ENCODE measurements around the gene MYL2.
"Not testable (repeated sequence)": the region's sequence is repeated elsewhere in the genome, so short reads cannot be mapped to it uniquely, and the experiment has no call there.

Gene MYL2, protein sequence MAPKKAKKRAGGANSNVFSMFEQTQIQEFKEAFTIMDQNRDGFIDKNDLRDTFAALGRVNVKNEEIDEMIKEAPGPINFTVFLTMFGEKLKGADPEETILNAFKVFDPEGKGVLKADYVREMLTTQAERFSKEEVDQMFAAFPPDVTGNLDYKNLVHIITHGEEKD

DNA sequence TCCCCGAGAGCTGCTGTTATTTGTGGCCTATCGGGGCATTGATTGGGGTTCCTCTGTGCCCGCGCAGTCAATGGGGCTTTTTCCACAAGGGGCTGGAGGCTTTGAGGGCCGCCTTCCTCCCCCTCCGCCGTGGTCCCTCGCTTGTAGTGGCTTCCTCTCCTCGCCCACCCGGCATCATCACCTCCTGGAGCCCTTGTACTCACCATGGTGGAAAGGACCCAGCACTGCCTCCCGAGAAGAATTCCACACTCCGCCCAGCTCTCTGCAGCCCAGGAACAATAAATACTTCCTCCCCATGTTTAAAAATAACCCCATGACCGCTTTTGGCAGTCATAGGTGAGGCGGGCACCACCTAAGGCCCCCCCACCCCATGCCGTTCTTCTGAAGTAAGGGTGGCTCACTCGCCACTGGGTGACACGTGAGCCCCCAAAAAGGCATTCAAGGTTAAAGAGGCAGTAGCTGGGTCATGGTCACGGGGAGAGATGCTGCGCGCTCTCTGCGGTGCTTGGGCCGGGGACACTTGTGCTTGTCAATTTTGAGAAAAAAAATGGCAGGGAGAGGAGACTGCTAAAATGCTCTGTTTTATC, at the start of gene MYL2:
Gene MYL2, minus strand, starts transcription at position 256 of the 587 bp plus-strand sequence. Its CDS starts 50 bp downstream, at position 206.
- no peak for DNase-seq (ENCODE audit: low read depth, low spot score)

DNA sequence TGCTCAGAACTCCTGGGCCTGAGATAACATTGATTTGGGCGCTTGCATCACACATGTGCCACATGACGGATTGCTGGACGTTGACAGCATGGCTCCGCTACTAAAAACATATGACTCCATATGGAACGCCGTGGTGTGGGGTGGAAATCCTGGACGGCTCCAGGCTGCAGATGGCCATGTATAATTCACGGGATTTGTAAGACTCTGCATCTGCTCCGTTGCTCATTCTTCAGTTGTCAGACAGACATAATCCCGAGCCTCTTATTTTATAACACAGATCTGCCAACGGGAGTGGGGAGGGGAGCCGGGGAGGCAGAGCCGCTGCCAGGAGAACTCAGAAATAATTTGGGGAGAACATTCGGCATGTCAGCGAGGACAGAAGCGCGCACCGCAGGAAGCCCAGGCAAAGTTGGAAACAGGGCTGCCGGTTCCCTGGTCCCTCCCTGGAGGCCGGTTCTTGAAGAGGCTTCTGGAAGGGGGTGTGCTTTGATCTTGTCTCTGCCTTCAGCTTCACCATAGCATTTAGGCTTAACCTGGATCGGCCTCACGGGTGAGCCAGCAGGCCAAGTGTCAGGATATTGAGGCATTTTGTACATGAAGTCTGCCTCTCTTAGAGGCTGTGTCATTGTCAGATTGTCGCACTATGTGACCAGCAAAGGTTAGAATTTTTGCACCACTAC, 45.8 kb upstream of the MYL2 start:
- no peak for DNase-seq (ENCODE audit: low read depth, low spot score)

DNA sequence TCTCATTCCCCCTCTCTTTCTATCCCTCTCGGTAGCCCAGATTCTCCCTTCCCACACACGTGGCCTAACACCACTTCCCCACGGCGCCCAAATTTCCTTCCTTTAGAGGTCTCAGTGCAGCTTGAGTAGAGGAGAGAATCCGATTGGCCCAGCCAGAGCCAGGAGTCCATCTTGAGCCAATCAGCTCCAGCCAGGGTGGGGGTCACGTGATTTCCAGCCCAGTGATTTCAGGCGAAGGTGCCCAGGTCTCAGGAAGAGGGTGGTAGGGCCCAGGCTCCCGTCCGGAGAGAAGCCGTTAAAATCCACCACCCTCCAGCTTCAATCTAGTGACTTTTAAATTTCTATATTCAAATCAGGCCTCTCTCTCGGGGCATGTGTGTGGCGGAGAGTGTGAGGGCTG, 45.2 kb upstream of the MYL2 start:
- DNase-seq (ENCODE audit: low read depth, low spot score): no peak

DNA sequence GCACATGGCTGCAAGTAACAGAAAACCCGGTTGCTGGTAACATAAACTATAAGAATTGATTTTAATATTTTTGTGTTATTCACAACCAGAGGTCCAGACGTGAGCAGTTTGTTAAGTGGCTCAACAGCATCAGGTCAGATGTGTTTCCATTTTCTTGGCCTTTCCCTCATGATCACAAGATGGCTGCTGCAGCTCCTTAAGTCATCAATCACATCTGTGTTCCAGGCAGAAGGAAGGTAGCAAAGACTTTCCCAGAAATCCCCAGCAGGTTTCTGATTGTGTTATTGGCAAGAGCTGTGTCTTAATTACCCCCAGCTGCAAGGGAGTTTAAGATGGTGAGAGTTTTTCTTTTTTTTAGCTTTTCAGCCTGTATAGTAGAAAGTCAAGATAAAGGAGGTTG, 40.4 kb upstream of the MYL2 start:
- no peak for DNase-seq (ENCODE audit: low read depth, low spot score)

DNA sequence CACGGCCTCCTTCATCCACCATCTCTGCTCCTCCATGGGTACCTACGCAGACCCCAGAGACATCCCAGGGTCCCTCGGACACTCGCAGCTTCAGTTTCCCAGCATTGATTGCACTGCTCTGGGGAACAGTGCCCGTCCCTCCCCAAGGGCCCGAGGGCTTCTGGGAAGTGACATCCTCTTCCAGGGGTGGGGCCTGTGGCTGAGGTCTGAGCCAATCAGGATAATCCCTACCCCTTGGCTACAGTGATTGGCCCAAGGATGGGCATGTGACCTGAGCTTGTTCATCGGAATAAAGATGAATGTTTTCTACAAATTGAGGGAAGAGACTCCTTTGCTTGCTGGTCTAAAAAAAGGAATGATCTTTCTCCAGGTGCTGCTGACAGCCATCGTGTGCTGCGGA, 37.3 kb upstream of the MYL2 start:
- DNase-seq (ENCODE audit: low read depth, low spot score): no peak

DNA sequence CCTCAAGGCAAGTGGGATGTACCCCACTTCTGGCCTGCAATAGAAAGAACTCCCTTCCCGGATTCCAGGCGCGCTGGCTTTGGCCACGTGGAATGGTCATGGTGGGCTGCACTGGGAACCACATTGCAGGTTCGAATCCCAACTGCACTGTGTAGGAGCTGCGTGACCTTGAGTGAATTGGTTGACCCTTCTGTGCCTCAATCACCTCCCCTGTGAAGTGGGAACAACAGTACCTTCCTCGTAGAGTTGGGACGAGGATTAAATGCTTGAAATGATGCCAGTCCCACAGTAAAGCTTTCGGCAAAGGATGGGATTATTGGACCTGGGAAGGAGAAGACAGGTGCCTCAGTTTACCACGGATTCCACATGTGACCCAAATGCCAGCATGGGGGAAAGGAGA, 36.8 kb upstream of the MYL2 start:
- no peak for DNase-seq (ENCODE audit: low read depth, low spot score)

DNA sequence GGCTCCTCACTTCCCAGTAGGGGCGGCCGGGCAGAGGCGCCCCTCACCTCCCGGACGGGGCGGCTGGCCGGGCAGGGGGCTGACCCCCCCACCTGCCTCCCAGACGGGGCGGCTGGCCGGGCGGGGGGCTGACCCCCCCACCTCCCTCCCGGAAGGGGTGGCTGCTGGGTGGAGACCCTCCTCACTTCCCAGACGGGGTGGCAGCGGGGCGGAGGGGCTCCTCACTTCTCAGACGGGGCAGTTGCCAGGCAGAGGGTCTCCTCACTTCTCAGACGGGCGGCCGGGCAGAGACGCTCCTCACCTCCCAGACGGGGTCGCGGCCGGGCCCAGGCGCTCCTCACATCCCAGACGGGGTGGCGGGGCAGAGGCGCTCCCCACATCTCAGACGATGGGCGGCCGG, 30.5 kb upstream of the MYL2 start:
- DNase-seq (ENCODE audit: low read depth, low spot score): not testable (repeated sequence)

DNA sequence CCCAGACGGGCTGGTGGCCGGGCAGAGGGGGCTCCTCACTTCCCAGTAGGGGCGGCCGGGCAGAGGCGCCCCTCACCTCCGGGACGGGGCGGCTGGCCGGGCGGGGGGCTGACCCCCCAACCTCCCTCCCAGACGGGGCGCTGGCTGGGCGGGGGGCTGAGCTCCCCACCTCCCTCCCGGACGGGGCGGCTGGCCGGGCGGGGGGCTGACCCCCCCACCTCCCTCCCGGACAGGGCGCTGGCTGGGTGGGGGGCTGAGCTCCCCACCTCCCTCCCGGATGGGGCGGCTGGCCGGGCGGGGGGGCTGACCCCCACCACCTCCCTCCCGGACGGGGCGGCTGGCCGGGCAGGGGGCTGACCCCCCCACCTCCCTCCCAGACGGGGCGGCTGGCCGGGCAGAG, 30.1 kb upstream of the MYL2 start:
- DNase-seq (ENCODE audit: low read depth, low spot score): not testable (repeated sequence)

DNA sequence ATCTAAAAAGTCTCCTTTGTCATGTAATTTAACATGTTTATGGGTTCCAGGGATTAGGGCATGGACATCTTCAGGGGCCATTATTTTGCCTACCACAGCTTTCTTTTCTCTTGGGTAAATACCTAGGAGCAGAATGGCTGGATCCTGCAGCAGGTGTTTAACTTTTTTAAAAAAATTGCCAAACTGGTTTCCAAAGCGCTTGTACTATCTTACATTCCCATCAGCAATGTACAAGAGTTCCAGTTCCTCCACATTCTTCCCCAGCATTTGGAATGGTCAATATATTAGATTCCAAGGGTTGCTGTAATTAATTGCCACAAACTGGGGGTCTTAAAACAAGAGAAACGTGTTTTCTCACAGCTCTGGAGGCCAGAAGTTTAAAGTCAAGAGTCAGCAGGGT, 27.7 kb upstream of the MYL2 start:
- no peak for DNase-seq (ENCODE audit: low read depth, low spot score)

DNA sequence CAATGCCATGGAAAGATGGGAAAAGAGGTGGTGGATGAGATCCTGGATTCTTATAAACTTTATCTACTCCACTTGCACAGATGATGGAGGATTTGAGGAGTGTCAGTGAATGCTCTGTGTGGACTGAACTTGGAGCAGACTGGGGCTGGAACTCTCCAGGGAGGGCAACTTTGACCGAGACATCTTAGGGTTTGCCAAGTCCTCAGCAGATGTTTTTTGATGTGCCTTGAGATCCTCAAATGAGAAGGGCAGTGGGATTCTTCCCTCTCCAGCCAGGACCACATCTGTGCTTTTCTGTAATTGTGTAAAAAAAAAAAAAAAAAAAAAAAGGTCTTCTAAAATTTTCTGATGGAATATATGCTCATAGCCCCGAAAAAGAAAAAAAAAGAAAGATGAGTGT, 23.0 kb upstream of the MYL2 start:
- no peak for DNase-seq (ENCODE audit: low read depth, low spot score)

DNA sequence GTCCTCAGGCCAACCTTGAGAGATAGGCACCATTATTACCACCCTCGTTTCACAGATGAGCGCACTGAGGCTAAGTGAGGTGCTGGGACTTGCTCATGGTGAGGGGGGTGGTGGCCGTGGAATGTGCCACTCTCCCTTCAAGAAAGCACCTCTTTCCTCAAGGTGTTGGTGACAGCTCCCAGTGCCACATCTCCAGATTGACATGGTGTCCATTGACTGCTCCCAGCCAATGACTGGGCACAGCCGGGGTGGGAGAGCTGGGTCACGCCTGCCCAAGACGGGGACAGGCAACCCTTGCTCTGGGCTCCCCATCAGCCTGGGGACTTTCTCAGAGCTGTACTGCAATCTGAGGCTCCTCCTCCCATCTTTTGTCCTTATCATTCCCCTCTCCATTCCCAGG, 21.0 kb upstream of the MYL2 start:
- DNase-seq (ENCODE audit: low read depth, low spot score): no peak

DNA sequence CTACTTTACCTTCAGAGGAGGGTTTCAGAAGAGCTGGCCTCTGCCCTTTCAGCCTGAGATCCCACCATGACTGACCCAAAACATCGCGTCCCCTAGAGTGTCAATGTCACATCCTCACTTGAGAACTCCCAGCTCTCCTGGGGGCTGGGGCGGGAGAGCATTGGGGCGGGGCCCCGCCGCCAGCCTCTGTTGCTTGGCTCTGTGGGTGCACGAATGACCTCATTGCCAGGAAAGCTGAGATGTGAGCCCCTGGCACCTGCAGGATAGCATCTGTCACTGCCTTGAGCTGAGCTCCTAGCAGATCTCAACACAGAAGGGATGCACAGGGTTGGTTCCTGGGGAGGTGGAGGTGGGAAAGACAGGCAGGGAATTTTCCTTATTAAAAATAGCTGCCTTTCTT, 20.6 kb upstream of the MYL2 start:
- DNase-seq (ENCODE audit: low read depth, low spot score): no peak

DNA sequence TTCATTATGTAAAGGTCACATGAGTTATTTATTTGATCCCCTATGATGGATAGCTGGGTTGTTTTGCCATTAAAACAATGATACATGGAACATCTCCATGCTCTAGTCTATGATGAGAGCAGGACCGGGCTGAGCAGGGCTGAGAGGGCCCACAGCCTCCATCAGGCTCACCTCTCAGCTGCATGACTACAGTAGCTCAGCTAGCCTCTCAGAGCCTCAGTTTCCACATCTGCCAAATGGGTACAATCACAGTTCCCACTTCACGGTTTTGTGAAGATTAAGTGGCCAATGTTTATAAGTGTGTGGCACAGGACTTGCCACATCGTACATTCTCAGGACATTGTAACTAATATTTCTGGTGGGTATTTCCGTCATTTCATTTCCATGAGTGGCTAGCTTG, 19.9 kb upstream of the MYL2 start:
- no peak for DNase-seq (ENCODE audit: low read depth, low spot score)

DNA sequence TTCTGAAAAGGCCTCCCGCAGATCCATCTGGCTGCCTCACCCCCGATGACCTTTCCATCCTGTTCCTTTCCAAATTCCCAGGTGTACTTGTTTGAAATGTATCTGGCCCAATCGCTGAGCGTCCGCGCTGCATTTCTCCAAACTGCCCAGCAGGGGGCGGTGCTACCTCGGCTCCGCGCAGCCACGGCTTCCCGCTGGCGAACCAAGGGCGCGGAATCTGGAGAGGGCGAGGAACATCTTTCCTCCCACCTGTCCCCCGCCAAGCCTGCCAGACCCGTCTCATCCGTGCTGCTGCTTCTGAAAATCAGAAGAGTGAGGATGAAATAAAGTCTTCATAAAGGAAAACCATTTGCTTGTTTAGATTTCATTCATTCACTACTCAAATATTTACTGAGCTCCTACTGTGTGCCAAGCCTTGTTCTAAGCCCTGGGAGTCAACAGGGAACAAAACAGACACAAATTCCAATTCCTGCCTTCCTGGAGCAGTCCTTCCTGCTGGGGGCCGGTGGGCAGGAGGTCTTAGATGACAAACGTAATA, 16.8 kb upstream of the MYL2 start:
- DNase-seq (ENCODE audit: low read depth, low spot score): peak; percentile 33

DNA sequence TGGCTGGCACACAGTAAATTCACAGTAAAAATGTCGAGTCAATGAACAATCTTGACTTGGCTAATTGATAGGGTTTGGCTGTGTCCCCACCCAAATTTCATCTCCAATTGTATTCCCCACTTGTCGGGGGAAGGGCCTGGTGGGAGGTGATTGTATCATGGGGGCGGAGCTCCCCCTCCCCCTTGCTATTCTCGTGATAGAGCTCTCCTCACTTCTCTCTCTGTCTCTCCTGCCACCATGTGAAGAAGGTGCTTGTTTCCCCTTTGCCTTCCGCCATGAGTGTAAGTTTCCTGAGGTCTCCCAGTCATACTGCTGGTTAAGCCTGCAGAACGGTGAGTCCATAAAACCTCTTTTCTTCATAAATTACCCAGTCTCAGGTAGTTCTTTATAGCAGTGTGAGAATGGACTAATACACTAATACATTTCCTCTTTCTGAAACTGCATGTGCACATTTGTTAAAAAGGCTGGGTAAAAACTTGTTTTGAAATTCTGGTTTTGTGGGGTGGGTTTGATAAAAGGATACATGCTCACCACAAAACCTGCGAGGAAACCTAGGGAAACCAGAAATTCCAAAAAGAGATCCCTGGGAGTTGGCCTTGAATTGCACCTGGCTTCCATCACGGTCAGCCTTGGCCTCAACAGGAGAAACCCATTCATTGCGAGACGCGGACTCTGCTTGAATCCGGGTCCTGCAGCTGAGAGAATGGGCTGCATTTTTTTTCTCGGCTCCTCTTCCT, 16.2 kb upstream of the MYL2 start:
- DNase-seq (ENCODE audit: low read depth, low spot score): no peak

DNA sequence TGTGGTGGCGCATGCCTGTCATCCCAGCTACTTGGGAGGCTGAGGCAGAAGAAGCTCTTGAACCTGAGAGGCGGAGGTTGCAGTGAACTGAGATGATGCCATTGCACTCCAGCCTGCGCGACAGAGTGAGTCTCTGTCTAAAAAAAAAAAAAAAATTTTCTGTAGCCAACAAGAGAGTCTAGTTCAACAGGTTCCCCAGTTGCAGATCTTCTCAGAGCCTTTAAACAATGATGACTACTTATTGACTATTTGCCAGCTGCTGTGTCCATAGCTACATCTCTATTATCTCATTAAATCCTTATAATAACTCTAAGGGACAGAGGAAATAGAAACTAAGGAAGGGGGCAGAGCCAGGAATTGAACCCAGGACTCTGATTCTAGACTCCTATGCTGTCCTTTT, 15.2 kb upstream of the MYL2 start:
- DNase-seq (ENCODE audit: low read depth, low spot score): no peak

DNA sequence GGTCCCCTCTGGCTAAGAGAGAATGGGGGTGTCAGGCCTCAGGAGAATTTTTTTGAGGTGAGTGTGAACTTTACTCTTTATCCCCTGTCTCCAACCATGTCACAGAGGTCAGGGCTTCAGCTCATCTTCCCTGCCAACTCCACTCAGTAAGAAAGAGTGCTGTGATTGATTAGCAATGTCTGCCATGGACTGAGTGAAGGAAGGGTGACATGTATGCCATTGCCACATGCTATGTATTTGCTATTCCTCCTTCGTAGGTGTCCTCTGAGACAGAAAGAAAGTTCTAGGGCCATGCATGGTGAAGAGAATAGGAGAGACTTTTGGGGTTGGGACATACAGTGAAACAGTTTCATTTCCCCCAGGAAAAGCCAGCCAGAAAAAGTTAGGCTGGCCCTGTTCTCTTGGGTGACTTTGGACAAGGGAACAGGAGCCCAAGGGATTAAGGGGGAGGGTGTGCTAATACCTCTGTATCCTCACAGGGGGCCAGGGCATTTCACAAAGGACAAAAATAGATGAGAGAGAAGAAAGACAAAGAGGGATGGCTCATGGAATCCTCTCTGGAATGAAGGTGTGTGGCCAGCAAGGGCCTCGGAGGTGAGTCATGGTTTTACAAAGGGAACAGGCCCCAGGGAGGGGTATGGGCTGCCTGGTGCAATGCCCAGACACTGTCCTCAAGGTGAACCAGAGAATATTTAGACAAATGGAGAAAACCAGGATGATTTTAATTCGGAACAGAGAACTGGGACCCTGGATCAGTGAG, 13.9 kb upstream of the MYL2 start:
- no peak for DNase-seq (ENCODE audit: low read depth, low spot score)

DNA sequence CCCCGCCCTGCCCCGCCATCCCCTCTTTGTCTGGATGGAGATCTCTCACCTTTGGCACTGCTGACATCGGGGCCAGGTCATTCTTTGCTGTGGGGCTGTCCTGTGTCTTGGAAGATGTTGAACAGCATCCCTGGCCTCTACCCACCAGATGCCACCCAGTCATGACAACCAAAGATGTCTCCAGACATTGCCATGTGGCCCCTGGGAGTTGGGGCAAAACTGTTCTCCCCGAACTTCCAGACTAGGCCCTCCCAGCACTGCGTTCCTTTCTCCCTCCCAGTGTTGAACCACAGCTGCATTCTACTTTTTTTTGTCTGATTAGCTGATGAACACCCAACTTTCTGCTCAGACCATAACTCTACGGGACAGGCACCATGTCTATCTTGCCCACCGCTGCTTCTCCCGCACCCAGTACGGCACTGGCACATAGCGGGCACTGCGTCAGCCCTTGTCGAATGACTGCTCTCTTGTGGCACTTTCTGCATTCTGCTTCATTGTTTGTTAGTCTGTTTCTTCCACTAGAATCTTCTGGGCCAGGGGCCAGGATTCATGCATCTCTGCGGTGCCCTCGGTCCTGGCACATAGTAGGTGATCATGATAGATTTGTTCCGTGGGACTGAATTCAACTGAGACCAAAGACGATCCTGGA, 13.1 kb upstream of the MYL2 start:
- no peak for DNase-seq (ENCODE audit: low read depth, low spot score)

DNA sequence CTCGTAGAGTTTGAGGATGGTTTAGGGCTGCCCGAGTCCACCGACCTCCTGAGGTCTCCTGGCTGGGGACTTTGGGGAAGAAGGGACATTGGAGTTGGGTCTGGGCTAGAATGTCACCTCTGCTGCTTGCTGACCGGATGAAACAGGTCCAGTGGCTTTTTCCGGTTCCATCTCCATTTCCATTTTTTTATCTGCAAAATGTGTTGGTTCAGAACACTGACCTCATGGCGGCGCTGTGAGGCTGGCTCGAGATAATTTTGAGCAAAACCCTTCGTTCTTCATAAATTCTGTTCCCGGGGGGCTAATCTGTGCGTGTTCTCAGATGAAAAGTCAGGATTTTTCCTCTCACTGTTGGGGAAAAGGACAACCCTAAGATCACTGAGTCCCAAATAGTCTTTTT, 11.7 kb upstream of the MYL2 start:
- DNase-seq (ENCODE audit: low read depth, low spot score): no peak

DNA sequence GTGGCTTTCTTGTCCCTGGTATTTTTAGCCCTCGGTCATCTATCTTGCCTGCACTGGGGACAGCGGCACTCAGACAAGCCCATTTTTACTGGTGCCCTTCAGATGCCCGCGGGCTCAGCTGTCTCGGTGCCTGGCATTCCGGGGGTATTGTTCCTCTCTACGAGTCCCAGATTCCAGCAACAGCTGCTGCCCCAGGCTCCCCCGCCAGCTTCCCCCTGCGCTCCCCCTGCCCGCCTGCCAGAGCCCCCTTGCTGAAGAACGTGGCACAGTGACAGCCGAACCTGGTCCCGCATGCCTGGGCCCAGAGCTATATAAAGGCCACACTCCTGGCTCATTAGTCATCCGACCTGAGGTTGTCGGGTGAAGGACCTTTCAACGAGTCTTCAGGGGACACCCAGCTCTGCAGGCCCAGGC, 10.9 kb upstream of the MYL2 start:
- DNase-seq (ENCODE audit: low read depth, low spot score): no peak

All from activated CD4-positive, CD25-positive, alpha-beta regulatory T cell treated with anti-CD3 and anti-CD28 coated beads, Interleukin-2, amount 50 U/mL, for 16 hours (primary cell).